GM03348 (cell line): ENCODE measurements around the gene PIP4K2A.

Experiments
- DNase-seq: peaks from one replicate; pipeline ENCODE4 v3.0.0; 2012; ENCODE audit warnings: low spot score

Gene PIP4K2A

DNA sequence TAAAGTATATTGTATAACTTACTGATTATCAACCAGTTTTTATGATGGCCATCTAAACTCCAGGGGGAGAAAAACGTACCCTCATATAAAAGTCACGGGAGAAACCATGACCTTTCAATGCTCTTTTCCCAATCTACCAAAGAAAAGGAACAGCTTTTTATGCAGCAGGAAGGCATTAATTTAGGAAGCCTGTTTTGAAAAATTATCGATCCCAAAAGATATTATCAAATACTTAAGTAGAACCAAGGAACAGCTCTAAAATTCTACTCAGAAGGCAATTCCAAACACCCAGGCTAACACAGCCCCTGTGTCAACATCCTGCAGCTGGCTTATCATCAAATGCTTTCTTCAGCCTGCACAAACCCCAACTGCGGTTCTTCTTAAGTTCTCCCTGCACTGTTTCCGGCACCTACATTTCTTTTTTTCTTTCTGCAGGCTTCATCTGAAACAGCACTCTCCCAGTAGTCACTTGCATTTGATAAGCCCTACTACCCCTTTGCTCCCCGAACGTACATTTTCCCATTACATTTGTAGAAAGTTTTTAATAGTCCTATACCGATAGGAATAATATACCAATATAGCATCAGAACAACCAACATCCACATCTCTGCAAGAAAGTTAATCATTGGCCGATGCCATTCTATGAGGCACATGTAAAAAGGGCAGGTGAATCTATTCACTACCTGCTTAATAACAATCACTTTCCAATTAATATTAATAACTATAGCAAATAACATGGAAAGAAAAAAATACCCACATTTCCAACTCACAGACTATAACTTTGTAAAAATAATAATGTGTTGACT, 47.9 kb downstream of the PIP4K2A start:
- DNase-seq, result no peak

DNA sequence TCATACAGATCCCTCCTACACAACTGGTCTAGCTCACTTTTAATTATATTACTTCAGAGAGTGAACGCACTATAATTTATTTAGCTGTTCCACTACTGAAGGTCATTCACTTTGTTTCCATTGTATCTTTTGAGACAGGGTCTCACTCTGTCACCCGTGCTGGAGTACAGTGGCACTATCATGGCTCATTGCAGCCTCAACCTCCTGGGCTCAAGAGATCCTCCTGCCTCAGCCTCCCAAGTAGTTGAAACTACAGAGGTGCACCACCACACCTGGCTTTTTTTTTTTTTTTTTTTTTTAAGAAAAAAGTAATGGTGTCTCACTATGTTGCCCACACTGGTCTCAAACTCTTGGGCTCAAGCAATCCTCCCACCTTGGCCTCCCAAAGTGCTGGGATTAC, 49.0 kb downstream of the PIP4K2A start:
- DNase-seq, result no peak

DNA sequence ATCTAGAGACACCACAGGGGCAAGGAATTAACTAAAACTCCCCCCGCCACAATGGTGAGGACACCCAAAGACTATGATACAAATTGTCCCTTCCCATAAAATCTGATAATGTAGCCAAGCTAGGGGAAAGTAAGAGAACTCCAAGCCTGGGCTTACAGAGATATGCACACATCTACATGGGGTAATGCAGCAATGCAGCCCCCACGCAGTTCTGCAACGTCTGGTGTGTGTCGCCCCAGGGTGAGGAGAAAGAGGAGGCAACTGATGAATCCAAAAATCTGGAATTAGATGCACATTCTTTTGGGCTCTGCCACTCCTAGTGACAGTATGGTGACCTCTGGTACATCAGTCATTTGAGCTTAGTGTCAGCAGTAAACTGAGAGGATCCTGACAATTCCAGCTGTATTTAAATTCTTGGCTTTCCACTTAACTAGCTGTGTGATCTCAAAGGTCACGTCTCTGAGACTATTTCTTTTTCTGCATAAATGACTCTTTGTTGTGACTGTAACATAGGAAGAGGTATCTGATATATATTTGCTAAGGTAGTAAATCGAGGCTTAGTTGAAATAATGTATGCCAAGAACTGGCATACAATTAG, 51.5 kb downstream of the PIP4K2A start:
- no peak for DNase-seq

DNA sequence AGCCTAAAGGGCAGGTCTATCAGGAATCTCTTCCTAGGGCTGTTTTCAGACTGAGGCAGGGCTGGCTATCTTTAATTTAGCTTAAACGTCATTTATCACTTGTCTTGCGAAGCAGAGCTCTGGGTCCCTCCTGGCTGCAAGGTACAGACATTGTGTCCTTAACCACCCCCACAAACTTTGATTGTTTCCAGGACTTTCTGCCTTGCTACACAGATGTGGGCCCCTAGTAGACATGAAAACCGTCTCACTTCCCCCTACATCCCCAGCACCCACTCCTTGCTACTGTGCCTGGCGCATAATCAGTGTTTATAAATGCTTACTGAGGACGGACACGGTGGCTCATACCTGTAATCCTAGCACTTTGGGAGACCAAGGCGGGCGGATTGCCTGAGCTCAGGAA, 54.5 kb downstream of the PIP4K2A start:
- DNase-seq, result no peak

DNA sequence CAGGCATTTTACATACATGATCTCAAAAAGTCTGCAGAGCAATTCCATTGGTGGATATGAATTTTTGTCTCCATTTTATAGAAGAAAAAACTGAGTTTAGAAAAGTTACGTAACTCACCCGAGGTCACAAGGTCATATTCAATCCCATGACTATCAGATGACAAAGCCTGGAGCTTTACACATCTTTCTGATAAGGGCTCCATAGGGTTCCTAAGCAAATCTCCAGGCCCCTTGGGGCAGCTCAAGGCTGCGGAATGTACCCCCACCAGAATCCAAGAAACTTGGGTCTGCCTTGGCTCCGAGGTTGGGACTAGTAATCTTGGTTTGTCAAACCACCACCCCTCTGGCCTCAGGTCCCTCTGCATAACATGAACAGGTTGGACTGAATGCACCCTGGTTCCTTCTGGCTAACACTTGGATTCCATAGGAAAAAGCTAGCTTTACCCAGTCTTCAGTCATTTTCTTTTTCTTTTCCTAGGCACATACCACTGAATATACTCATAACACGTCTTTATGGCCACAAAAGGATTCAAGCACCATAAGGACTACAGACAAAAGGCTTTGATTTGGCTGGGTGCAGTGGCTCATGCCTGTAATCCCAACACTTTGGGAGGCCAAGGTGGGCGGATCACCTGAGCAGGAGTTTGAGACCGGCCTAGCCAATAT, 55.5 kb downstream of the PIP4K2A start:
- no peak for DNase-seq

DNA sequence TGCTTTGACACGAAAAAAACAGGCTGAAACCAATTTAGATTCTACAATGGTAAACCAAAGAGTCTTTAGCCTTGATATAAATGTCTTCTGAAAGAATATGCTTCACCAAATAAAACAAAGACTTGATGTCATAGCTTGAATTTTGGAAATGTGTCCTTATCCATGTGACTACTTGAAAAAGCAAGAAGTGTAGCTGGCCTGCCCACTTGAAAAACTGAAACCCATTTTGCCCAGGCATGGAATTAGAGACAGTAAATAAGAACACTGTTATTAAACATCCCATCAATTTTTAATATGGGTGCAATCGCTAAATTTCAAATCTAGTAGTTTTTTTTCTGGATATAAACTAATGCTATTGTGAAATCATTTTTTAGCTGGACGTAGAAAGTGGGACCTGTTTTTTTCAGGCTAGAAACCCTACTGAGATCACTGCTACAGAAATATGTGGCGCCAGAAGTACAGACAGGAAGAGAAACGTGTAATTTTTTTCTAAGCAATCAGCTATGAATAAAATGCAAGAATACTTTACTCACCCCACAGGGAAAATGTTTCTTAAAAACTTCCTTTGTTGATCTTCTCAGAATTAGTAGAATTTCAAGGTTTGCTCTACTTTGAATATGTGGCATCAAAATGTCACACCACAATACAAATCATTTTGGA, 56.7 kb downstream of the PIP4K2A start:
- DNase-seq, result no peak

DNA sequence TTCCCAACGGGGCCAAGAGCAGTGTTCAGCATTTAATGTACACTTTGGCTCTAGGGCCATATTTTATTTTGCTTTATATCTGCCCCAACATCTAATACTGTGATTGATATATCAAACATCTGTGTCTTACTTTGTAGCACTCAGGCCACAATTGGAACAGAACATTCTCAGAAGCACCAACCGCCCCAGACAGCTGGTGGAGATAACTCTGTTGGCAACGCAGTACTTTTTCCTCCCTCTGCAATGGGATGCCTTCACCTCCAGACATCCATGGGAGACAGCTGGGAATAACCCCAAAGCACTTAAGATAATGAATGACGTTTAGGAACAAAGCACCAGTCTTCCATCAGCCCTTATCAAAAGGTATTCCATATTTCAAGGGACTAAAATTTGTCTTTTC, 57.4 kb downstream of the PIP4K2A start:
- DNase-seq, result no peak

DNA sequence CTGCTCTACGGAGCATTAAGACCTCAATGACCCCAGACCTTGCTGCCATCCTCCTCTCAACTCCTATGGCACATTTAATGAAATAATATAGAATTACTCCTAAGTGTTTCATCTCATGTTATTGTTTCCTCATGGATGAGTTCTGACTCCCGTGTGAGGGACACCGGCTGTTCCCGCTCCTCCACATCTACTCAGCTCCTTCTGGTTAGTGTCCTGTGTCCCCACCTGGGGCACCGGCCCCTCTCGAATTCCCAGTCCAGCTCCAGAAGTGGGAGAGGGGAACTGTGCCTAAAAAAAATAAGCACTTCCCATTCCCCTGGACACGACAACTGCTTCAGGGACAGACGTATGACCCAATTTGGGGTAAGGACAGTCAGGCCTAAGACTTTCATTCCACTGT, 58.3 kb downstream of the PIP4K2A start:
- no peak for DNase-seq

DNA sequence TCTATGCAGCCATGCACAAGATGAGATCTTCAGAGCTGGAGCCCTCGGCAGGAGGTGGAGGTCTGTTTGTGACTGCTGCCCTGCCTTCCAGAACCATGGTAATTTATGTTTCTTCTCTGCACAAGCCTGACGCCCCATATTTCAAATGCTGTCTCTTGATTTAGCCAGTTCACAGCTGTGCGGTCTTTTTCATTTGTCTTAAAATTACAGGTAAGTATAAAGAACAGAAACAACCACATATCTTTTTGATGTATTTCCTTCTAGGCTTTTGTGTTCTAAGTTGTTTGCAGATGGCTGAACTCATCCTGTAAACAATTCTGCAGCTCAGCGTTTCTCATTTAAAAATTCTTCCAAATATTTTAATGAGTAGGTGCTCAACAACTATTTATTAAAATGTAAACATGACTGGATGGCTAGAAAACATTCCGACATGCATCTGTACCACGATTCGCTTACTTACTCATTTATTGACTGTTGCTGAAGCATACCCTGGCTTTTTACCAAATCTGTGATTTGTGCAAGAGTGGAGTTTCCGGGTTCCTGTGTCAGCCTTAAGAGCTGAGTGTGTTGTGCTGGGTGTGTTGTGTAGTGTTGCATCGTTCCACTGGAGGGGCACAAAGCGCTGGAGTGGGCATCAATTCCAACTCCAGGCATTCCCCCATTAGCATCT, 58.9 kb downstream of the PIP4K2A start:
- peak; percentile 13 for DNase-seq

DNA sequence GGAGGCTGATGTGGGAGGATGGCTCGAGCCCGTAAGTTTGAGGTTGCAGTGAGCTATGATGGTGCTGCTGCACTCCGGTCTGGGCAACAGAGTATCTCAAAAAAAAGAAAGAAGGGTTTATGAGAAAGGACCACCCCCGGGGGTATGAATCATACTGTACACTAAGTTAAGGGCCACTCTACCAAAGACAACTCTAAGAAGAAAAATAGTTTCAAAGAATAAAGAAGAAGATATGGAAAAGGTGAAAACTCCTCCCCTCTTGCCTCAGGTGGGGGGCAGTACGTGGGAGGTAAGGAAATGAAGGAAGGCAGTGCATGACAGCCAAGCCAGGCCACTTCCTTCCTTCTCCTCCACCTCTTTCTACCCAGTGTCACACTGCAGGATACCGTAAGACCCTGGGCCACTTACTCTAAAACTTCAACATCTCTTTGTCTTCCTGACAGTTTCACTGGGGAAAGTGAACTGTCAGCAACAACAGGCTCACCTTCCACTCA, 61.3 kb downstream of the PIP4K2A start:
- no peak for DNase-seq

DNA sequence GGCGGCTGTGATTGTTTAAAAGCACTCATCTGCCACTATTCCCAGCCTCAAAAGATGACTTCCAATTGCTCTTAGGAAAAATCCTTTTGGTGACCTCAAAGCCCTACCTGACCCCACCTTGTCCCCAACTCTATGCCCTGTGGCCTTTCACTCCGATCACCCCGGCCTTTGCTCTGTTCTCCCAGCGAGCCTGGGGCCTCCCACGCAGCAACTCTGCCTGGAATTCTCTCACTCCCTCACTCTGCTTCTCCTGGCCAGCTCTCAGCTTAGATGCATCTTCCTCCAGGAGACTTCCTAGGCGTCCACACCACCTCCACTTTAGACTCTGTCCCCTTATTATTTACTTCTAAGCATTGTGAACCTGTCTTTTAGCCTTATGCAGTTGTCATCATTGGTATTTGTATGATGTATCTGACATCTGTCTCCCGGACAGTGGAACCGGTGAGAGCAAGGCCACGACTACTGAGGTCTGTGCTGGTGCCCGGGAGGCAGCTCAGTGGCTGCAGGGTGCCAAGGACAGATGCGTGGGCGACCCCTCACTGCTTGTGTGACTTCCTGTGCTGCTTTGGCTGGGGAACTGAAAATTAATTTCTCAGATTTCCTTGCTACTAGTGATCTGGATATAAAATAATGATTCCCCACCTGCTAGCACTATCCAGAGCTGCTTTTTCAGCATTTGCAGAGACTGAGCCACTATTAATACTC, 63.0 kb downstream of the PIP4K2A start:
- DNase-seq, result no peak

DNA sequence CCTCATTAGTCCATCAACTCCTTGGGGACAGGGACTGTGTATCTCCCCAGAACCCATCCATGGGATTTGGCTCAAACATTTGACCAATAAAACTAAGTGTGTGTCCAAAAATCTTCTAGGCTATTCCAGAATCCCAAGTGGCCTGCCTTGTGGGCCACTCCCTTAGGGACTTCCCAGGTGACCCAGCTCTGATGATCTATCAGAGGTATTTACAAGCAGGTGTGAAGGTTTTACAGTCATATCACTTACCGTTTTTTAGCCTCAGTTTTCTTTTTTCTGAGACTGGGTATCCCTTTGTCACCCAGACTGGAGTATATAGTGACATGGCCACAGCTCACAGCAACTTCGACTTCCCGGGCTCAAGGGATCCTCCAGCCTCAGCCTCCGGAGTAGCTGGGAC, 64.4 kb downstream of the PIP4K2A start:
- DNase-seq, result no peak

DNA sequence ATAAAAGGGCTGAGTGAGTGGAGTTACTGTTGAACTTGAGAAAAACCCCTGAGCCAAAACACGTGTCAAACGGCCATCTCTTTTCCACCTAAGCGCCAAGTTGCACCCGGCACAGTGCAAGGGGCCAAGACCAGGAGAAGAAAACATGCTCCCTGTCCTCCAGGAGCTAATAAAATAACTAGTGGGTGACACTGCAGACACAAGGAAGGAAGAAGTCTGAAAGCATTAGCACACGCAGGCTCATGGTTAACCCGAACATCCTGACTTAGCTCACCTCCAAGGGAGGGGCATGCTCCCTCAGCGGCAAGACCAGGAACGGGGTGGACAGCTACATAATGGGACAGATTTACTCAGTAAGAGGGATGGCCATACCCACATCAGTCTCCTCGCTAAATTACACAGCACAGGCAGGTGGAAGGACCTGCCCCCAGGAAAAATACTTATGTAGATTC, 65.0 kb downstream of the PIP4K2A start:
- DNase-seq, result no peak

DNA sequence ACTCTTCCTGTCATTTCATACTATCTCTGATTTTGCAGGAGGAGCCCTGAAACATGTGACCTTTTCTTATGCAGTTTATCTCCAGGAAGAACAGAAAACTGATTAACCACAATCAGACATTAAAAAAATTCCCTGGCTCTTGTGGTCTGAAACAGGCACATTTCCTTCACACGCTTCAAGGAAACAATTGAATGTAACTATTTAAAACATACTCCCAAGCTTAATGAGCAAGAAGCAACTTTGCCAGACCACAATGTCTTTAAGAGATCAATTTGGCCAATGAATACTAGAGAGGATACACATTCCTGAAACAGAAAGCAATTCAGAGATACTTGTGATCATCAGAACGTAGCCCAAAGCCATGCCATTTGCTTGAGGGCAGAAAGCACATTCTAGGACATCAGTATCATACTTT, 65.8 kb downstream of the PIP4K2A start:
- DNase-seq, result peak; percentile 61

DNA sequence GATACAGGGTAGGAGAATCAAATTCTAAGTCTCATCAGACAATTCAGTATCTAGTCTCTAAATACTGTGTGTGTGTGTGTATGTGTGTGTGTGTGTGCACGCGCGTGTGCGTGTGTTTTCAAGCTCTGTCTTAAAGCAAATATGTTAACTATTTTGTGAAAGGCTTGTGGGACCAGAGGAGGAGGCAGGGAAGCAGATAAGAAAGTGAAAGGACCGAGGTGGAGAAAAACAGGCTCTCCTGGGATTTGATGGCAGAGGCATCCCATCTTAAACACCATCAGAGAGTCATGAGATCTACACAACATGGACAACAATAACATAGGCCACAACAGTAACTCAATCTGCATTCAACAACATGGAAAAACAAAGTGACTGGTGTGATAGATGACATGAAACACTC, 67.1 kb downstream of the PIP4K2A start:
- no peak for DNase-seq

DNA sequence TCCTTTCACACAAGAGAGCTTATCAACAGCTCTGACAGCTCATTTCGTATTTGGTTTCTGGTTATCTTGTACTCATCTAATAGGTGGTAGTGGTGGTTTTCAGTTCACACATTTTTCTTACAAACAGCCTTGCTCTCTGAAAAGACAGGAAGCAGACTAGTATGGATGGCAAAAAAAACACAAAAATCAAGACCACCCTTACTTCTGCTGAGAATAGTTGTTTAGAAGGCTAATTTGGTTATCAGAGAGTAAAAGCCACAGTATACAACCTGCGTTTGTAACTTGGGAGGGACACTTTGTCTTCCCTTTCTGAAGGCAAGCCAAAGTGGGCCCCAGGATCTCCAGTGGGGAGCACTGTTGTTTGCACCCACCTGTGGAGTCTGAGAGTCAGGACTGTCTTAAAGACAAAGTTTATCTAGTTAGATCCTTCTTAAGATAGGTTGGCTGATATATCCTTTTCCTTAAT, 68.0 kb downstream of the PIP4K2A start:
- no peak for DNase-seq

DNA sequence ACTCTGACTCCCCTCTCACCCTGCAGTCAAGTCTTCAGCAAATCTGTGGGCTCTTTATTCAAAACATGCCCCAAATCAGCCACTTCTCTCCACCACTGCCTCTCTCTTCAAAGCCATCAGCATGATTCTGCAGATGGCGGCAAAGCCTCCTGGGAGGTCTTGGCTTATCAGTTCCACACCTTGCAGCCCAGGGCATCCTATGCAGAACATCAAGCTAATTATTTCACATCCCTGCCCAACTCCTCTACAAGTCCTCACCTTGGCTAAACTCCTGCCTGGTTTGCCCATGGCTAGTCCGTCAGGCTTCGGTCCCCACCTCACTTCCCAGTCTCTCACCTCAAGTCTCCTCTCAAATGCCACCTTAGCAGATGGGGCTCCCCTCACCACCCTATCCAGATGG, 70.2 kb downstream of the PIP4K2A start:
- DNase-seq, result no peak

DNA sequence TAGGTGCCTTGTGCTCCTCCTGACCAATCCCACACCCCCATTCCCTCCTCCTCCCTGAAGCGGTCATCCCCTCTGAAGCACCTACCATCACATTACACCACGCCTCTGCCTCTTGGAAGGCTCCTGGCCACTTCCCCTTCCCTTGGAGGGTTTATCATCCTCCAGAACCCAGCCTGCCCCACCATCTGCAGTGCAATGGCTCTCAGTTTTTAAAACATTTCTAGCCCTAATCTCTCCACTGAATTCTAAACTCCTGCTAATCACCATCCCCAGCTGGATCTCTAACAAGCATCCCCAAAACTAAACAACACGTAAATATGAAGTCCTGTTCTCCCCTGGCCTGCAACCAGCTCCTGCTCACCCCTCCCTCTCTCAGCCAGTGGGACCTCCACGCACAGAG, 70.6 kb downstream of the PIP4K2A start:
- no peak for DNase-seq

DNA sequence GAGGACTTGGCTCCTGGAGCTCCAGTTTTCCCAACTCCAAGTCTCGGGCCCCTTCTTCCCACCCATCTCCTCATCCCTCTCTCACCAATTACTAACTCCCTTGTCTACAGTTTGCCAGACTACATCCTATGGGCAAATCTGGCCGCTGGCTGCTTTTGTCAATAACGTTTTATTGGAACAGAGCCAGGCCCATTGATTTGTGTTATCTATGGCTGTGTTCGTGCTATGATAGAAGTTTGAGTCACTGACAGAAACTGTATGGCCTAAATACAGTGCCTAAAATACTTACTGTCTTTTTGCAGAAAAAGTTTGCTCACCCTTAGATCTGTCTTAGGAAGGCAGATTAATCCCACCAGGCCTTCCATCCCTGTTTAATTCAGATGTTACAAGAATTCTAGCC, 71.3 kb downstream of the PIP4K2A start:
- no peak for DNase-seq

DNA sequence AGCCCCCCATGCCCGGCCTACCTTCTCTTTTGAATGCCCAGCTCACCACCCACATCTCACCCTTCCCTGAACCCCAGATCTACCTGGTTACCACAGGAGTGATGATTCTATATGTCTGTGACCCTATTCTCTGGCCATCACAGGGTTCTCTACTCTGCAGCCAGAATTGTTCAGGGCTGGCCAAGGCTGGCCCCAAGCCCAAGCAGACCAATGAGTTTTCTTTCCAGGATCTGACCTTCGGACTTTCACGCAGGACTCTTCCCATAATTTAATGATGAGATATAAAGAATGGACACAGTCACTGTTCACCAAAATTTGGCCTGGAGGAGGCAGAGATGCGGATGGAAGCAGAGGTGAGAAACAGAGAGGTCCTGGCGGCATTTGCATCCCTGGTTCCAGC, 72.6 kb downstream of the PIP4K2A start:
- no peak for DNase-seq

DNA sequence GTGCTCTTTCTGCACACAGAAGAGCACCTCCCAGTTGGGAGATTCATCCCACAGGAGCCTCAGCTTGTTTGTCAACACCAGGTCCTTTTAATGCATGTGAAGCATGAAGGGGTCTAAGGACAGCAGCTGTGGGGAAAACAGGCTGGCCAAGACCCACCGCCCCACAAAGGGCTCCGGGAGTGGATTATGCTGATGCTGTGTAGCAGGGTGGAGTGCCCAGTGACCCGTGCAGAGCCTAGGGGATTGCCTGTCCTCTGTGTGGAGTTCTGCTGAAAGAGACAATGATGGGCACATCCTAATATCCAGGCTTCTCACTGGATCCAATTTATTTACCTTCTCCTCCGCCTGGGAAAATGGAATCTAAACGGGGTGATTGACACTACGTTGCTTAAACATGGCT, 74.0 kb downstream of the PIP4K2A start:
- no peak for DNase-seq
